Fibroblast of skin of abdomen (primary cell): ENCODE results near the gene CLCN2.

Experiments used
- DNase-seq: peaks from one replicate; pipeline ENCODE4 v3.0.0-alpha.2; 2013

Gene CLCN2

DNA sequence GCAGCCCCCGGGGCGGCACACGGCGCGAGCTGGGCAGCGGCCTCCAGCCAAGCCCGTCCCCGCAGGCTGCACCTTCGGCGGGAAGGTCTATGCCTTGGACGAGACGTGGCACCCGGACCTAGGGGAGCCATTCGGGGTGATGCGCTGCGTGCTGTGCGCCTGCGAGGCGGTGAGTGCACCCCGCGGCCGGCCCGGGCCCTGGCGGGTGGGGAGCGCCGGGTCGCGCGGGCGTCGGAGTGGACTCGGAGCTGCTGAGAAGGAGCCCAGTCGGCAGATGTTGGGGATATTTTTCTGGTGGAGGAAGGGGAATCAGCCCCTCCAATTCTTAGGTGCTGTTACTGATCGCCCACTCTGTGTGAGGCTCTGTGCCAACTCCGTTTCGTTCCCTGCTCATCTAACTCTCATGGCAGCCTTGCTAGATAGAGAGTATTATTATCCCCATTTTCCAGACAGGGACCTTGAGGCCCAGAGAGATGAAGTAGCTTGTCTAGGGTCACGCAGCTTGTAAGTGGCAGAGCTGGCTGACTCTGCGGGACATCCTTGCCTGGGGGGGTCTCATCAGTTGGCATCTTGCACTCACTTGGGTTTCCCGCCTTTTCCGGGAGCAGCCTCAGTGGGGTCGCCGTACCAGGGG lies 19.3 kb upstream of the CLCN2 start:
- DNase-seq: no peak

DNA sequence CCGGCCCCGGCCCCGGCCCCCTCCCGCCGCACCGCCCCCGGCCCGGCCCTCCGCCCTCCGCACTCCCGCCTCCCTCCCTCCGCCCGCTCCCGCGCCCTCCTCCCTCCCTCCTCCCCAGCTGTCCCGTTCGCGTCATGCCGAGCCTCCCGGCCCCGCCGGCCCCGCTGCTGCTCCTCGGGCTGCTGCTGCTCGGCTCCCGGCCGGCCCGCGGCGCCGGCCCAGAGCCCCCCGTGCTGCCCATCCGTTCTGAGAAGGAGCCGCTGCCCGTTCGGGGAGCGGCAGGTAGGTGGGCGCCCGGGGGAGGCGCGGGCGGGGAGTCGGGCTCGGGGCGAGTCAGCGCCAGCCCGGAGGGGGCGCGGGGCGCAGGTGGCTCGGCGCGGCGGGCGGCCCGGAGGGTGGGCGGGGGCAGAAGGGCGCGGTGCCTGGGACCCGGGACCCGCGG lies 18.8 kb upstream of the CLCN2 start:
- peak; percentile 43 for DNase-seq

DNA sequence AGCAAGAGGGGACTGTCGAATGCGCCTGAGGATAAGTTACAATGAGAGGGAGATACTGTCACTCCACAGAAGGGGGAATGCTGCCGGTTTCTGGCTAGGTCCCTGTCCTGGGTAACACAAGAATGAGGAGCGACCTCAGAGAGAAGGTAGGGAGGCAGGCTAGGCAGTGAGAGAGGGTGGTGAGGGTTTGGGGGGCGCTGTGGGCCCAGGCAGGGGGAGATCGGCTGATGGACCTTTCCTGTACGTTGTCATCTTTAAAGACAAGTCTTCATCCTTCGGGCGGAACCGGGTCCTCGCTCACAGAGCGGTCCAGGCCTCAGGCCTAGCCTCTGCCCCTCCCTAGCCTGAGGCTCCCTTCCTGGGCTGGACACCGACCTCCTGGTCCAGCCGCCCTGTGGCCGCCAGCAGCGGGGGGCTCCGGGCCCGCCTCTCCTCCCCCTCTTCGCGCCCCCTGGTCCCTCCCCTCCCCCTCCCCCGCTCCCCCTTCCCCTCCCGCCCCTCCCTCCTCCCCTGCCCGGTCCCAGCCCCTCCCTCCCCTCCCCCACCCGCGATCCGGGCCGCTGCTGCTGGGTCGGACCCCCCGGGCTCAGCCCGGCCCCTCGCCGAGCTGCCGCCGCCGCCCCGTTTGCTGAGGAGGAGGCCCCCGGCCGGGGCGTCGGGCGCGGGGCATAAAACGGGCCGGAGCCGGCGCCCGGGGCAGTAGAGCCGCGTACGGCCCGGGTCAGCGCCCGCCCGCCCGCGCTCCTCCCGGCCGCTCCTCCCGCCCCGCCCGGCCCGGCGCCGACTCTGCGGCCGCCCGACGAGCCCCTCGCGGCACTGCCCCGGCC lies 18.2 kb upstream of the CLCN2 start, which contains the start of gene CHRD:
Gene CHRD (plus strand): TSS at position 697 of the 827 bp plus-strand sequence. CDS start 265 bp downstream, outside the sequence.
- DNase-seq: no peak

DNA sequence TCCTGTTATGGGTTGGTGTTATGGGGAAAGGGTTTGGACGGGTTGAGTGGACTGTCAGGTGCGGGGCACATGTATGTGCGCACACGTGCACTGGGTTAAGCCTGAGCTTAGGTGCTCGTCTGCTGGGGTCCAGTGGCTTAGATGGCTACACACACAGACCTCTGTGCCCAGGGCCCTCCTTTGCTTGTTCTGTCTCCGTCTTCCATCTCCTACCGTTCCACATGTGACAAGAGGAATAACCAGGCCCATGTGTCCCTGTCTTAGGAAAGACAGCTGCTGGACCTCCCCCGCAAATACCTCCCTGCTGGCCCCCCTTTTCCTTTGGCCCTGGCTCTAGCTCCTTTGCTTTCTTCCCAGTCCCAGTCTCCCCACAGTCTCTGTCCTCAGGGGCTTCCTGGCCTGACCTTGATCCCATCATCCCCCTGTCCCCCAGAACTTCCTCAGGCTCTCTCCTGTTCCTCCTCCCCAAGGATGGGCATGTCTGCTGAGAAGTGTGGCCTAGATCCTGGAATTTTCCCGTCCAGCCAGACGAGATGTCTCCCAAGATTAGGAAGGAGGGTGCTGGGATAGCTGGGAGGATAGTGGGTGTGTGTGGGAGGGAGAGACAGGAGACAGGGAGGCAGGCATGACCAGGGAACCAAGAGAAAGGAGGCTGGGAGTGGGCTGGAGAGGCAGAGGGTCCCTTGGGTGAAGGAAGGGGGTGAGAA lies 17.4 kb upstream of the CLCN2 start:
- no peak for DNase-seq

DNA sequence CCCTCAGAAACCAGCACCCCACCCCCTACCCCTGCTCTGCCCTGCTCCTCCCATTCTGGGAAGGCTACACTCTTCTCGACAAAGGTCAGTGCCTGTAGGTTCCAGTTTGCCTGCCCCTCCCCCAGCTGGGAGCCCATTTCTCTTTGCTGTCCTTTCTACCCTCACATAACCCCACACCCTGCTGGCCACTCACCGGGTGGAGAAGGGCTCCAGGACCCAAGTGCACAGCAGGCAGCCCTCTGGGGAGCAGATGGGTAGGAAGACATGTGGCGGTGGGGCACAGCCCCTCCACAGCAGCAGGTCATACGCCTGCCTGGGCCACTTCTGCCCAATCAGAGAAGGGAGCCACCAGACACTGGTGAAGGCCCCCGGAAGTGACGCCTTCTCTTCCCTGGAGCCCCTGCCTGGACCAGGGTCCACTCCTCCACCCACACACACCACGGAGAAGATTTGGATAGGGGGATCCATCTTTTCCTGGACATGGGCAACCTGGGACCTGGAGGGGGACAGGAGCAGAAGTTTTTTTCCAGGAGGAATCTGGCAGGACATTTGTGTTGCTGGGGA lies 16.6 kb upstream of the CLCN2 start, which contains the start of gene THPO:
Gene THPO (minus strand): TSS at position 326 of the 564 bp plus-strand sequence. CDS start 1,948 bp downstream, outside the sequence.
- DNase-seq: no peak

DNA sequence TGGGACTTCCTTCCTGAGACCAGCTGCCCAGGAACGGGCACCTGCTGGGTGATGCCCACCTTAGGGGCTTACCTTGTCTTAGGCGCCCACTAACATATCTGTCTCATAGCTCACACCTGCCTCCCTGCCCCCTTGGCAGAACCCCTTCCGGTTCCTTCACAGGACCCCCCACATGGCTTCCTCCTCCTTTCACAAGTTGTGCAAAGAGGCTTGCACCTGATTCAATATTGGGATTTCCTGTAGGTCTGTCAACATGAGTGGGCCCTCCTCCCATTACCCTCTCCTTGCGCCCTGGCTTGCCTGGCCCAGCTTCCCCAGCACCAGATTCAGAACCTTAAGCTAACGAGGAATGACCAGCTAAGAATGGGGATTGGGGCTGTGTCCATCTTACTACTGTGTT lies 16.0 kb upstream of the CLCN2 start:
- DNase-seq: no peak

DNA sequence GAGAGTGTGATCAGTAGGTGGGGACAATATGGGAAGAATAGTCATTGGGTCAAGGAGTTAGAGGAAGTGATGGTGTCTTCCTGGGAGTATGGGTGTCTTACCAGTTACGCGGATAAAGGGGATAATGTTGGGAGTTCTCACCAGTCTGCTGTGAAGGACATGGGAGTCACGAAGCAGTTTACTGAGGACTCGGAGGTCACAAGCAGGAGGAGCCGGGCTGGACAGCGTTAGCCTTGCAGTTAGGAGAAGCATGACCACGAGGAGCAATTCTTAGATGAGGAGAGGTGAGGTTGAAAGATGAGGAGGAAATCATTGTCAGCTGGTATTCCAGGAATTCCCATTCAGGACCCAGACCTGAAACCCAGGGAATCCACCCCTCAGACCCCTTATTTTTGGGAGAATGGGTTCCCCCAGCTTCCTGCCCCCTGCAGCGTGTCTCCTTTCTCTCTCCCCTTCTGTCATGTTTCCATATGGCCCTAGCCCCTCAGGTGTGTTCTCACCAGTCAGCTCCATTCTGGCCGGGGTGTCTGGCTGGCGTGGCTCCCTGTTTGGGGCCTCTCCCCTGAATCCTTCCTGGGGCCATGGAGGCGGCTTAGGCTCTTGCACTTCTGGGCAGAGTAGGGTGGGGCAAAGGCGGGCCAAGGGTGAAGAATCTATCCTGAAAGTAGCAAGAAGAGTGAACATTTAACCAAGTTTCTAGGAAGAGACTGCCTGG lies 14.5 kb upstream of the CLCN2 start:
- DNase-seq: no peak

DNA sequence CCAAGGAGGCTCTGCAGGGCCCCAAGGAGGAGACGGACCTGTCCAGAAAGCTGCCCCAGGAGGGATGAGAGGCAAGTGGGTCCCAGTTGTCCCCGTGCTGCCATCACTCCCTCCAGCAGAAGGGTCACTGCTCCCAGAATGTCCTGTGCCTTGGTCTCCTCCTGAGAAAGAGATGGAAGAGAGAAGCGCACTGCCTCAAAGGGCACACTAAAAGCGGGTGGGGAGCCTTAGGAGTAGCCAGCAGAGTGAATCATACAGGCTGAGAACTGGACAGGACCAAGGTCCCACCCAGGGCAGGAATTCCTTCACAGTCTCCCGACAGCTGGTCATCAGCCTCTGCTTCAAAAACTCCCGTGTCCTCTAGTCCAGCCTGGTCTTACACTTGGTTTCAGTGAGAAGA lies 12.0 kb upstream of the CLCN2 start:
- no peak for DNase-seq

DNA sequence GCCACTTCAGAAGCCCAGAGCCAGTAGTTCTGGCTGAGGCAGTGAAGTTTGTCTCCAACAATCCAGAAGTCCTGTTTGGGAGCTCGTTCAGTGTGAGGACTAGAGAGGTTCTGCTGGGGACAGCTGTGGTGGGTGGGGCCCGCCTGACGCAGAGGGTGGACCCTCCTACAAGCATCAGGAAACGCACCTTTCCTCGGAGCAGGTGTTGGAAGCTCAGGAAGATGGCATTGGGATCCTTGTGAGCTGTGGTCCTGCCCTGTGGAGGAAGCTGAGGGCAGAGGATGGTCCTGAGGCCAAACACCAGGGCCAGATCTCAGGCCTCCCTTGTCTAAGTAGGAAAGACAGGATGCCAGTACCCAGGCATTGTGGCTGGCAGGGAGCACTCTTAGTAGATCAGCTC lies 11.5 kb upstream of the CLCN2 start:
- no peak for DNase-seq

DNA sequence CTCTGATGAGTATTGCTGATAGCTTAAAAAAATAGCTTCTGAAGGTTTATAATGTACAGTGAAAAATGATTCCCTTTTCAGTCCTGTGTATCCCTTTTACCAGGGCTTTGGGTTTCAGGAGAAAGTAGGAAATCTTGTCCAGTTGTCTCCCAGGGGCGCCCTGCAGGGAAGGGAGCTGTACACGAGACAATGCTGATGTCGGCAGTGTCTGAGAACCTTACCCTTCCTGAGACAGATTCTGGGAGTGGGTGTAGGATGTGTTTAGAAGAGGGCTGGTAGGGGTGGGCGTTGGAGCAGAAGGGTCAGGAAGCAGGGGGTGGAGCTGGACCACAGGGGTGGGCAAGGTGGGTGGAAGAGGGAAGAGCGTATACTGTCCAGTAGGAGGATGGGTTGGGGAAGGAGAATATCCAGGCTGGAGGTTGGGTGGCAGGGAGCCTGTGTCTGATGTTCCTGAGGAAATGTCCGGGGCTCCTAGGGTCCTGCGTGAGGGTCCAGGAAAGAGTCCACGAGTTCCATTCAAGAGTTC lies 11.0 kb upstream of the CLCN2 start:
- no peak for DNase-seq

DNA sequence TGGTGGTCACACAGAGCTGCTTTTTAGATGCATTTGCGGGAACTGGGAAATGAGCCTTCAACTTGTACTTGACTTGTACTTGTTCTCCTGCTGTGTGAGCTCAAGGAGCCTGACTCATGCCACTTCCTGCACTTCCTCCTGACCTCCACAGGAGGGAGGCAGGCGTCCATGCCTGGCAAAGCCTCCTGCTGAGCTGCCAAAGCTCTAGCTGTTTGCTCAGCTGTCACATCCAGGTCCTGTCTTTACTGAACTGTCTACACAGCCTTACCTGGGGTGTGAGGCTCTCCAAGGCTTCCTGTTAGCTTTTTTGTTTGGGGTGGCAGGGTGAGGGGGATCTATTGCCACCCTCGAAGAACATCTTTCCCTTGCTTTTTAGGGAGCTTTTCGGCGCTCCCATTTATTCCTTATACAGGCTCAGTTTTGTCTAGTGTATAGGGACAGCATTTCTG lies 10.2 kb upstream of the CLCN2 start:
- DNase-seq: peak; percentile 83

DNA sequence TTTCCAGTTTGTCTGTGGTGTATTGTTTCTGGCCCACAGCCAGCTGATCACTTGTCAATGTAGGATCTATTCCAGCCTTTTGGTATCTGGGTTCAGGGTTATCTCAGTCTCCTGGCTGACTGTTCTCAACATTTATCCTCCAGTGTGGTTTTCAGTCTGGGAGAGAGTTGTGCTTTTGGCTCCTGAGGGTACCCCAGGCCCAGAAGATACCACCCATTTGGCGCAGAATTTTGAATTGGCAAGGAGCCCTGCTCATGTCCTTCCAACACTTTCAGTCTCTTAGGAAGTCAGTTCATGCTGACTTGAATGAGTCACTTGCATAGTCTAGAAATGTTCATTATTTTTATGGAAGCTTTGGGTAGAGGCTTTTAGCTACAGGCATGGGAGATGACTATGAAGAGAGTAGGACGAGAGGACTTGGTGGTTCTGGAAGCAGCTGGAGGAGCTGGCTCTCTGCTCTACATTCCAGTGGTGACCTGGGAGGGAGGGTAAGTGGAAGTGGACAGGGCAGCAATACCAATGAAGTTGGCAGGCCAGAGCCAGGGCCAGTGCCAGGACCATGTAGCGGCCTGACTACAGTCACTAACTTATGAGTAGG lies 7.3 kb upstream of the CLCN2 start:
- peak; percentile 46 for DNase-seq

DNA sequence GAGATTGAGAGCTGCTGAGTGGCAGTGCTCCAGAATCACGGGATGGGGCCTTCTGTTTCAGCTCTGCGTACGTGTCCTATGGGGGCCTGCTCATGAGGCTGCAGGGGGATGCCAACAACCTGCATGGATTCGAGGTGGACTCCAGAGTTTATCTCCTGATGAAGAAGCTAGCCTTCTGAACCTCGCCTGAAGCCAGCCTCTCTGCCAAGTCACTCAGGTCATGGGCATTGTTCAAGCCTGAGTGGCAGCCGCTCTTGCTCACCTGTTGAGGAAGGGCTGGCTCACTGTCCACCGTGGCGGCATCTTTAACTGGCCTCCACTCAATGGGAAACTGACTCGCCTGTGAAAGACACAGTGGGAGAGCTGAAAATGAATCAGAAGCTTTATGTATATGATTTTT lies 6.7 kb upstream of the CLCN2 start:
- no peak for DNase-seq

DNA sequence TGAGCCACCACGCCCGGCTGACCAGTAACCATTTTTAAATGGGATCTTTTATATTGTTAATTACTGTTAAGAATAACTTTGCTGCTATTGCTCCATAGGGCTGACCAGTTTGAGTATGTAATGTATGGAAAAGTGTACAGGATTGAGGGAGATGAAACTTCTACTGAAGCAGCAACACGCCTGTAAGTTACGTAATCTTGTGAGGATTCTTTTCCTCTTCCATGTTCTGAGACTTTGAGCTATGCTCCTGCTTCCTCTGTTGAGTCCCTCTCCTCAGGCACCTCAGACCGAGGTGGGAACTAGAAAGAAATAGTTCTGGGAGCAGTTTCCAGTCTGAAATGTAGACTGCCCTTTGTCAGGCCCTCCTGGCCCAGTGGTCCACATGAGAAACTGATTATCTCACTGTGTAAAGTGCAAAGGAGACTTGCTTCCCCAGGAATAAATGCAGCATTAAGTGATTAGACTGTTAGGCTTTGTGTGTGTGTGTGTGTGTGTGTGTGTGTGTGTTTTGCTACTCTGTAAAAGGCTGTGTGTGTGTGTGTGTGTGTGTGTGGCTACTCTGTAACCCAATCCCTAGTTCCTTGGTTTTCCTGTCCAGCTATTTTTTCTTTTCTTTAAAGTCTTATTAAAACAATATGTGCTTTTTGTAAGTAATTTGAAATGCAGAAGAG lies 5.3 kb upstream of the CLCN2 start:
- peak; percentile 59 for DNase-seq

DNA sequence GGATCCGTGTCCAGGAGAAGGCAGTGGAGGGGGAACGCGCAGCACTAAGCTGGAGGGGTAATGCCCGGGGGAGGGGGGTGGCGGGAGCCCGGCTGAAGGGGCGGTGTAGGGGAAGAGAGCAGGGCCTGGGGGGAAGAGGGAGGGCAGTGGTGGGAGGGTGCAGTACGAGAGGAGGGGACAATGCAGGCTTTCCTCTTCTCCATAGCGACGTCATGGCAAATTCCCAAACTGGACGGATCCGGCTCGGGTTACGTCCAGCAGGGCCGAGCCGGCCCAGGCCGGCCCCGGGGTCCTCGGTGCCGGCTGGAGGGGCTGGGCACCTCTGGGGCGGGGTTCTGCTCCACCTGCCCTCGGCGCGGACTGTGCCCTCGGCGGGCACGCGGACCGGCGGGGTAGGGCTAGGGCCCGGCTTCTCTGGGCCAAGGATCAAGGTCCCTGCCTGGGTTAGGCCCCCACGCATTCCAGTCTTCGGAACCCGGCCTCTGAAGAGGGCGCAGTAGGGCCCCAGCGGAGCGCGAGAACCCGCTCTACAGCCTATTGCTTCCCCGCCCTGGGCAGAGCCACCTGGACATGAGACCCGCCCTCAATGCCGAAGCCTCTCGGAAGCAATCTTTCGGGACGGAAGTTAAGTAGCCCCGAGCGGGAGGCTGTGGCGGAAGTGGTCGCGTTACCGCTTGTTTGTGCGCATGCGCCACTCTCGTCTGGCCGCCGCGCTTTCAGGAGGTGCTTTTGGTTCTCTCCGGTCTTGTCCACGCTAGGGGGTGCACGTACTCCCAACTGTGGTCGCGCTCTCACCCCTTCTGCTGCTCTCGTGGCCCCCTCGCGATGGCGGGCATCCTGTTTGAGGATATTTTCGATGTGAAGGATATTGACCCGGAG lies 1.5 kb upstream of the CLCN2 start:
- DNase-seq: peak; percentile 97

DNA sequence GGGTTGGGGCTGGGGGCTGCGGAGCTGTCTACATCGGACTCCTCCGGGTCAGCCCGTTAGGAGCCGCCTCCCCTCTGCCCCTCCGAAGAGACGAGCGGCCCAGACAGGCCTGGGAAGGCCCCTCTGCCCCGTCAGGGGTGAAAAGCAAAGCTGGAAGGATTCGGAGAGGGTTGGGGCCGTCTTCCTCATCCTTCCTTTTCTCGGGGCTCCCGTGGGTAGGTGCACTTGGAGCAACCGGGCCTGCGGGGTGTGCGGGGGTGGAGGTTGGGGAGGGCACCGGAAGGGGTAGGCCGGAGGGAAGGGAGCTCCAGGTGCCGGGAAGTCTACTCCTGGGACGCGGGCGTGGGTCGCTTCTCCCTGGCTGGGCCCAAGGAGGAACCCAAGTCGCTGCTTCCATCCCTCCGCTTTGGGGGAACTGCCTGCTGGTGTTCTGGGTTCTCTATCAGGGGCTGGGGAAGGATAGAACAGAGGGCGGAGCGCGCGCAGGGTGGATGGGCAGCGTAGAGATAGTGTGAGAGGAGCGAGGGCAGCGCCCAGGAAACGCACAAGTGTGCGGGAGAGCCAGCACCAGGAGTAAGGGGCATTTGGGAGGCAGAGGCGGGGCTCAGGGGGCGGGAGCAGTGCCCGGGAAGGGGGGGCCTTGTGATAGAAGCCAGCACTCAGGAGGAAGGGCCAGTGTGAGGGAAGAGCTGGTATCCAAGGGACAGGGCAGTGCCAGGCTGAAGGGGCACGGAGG lies 695 bp upstream of the CLCN2 start:
- DNase-seq: peak; percentile 37

DNA sequence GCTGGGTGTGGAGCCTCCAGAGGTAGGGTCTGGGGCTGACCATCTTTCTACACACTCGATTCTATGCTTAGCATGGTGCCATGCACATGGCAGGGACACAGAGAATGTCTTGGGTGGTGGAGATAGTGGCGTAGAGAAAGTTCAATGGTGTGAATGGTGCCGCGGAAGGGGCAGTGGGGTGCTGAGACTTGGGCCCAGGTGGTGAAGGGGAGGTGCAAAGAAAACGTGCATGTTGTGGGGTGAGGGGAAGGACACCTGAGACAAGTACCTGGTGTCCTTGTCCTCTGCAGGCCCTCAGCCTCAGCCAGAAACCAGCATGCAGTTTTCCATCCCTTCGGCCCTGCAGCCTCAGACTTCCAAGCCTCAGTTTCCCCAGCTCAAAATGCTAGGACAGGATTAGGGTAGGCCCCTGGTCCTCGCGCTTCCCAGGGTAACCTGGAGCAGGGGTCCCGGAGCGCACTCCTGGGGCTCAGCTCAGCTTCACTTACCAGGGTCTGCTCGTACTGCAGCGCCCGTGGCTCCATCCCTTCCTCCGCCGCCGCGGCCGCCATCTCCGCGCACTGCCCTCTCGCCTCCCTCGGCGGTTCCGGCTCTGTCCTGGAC lies 375 bp downstream of the CLCN2 start:
- no peak for DNase-seq

DNA sequence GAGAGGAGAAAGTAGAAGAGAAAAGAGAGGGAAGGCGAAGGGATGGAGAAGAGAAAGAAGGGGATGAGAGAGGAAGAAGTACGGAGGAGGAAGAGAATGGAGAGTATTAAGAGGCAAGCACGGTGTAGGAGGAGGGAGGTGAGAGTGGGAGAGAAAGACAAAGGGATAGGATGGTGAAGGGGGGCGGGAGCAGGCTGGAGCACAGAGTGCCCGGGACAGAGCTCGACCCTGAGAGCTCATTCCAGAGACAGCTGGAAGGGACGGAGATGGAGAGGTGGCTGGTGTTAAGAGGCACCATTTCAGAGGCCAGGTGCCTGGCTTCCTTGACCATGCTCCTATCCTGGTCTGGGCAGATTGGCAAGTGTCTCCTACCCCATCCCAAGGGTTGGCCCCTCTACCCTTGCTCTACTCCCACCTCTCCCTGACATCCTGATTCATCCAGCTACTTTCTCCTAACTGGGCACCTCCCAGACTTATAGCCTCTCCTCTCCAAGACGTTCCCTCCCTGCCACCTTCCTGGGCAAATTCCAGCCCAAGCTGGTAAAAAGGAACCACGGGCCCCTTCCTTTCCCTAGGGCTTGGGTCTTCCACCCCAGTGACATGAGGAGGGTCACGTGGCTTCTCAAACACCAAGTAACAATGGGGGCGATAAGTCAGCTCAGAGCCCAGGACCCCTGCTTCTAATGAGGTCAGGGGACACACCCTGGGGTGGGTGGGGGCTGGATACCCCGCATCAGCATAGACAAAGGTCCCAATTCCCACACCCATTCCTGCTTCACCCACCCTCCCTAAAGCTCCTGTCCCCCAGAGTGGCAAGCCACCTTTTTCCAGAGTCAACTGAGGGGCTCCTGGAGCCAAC lies 1.1 kb downstream of the CLCN2 start:
- no peak for DNase-seq
